Stimulated activated CD4-positive, alpha-beta T cell treated with anti-CD3 and anti-CD28 coated beads, TNF-alpha, amount 100 ng/mL, for 1 hour (primary cell): Measurements from ENCODE around the gene NKAIN4.

Experiments
- DNase-seq, 3 donors: peaks; one replicate each; pipeline ENCODE4 v3.0.0-alpha.2; 2020; ENCODE audit warnings: low read depth in 3 of 3, low spot score in 1 of 3

Gene NKAIN4

DNA sequence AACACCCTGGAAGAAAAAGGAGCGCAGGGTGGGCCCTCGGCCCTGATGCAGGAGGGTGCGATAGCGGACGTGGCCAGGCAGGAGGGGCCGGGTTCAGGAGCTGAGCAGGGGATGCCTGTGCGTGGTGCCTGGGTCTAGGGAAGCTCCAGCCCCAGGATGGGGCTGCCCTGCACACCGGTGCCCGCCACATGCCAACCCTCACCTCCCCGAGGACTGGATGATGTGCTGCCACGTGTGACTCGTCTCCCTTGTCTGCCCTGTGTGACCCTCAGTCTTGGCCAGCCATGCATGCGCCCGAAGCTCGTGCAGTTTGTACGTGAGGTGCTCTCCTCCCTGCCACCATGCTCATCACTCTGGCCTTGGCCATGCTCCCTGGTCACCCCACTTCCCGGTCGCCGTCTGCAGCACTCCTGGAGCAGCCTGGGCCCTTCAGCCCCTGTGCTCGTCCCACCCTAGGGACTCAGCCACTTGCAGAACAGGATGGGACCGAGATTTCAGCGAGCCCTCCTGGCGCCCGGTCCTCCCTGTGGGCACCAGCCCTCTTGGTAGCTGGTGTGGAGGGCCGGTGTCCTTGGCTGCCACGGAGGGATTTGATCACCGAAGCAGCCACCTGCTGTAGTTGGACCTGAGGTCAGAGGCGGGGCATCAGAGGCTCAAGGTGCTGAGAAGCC, 34.5 kb upstream of the NKAIN4 start:
- no peak for DNase-seq

DNA sequence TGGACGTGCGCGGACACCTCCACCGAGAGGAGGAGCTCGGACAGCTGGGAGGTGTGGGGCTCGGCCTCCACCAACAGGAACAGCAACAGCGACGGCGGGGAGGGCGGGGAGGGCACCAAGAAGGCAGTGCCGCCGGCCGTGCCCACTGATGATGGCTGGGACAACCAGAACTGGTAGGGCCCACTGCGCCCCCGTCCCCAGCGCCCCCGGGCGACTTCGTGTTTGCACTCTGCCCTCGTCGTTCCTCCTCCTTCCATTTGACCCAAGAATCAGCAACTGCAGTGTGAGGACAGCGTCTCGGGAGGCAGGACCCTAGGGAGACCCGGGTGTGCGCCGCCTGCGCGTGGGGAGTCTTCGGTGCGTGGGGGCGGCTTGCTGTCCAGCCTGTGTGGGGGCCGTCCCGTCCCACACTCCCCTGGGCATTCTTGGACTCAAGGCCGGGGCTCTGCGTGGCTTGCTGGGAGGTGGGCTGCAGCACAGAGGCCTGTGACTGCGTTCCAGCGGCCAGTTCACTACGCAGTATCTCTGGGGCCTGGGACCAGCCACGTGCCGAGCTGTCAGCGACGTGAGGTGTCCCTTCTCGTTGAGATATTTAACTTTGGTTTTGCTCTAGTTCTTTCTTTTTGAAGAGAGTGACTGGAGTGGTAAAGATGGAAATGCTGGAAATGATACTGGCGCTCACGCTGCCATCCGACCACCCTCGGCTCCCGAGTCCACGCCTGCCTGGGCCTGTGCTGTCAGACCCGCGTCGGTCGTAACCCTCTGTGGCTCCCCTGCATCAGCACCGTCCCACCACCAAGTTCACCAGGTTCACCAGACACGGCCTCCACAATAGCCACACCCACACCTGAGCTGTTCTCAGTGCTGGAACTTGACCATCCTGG, 33.7 kb upstream of the NKAIN4 start:
- no peak for DNase-seq

DNA sequence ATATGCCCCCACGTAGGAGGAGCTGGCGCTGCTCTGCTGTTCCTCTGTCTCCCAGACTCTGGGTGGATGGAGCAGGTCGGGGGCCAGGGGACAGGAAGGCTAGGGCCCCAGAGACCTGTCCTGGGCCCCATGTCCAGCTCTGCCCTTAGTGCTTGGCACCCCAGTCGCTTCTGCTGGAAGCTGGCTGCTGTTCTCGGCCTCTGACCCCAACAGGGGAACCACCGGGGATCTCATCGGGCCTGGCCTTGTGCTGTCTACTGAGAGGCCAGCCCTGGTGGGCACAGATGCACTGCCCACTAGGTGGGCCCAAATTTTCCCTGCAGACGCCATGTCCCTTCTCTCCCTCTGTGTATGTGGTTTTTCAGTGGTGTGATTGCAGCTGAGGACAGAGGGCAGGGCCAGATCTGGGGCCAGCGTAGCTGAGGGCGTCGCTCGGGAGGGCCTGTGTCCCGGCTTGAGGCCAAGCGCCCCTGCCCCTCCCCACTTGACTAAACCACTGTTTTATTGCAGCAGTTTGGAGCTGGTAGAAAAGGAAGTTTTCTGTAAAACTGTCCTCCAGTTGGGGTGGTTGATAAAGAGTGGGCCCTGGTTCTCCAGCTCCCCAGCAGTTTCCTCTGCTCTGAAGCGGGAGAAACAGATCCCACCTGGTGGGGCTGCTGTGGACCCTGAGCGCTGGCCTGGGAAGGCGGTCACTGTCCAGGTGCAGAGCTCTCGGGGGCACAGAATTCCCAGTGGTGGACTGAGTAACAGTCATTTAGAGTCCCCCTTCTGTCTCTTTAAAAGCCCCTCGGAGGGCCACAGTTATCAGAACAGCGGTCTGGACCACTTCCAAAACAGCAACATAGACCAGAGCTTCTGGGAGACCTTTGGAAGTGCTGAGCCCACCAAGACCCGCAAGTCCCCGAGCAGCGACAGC, 32.8 kb upstream of the NKAIN4 start:
- no peak for DNase-seq

DNA sequence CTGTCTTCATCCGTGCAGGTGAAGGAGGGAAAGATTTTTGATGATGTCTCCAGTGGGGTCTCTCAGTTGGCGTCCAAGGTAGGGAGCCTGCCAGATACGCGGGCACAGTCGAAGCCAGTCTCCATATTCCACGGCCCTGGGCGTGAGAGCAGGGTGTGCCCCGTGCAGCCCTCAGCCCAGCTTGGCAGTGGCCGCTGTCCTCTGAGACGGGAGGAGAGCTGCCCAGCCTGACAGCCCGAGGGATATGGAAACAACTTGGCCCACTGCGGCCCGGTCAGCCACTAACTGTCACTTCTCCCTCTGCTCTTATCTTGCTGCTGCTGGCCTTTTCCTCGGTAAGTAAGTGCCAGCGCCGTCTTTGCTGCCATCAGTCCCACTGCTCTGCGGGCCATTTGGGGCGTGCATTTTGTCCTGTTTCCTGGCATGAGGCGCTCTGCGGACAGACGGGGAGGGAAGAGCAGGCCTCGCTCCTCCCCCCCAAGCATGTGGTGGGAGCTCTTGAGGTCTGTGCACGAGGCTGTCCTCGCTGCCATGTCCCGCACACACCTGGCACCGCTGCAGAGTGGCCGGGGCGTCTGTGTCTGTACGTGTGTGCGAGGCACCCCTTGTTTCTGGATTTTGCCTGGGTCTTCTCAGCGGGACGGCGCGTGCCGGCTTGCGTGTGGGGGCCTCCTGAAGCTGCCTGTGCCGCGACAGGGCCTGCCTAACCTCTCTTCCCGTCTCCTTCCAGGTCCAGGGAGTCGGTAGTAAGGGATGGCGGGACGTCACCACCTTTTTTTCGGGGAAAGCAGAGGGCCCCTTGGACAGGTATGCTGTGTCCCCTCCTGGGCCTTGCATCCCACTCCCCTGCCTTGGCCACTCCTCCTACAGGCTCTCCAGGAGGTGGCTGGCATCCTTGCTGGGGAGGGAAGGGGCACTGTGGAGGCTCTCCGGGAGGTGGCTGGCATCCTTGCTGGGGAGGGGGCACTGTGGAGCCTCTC, 31.7 kb upstream of the NKAIN4 start:
- DNase-seq = no peak

DNA sequence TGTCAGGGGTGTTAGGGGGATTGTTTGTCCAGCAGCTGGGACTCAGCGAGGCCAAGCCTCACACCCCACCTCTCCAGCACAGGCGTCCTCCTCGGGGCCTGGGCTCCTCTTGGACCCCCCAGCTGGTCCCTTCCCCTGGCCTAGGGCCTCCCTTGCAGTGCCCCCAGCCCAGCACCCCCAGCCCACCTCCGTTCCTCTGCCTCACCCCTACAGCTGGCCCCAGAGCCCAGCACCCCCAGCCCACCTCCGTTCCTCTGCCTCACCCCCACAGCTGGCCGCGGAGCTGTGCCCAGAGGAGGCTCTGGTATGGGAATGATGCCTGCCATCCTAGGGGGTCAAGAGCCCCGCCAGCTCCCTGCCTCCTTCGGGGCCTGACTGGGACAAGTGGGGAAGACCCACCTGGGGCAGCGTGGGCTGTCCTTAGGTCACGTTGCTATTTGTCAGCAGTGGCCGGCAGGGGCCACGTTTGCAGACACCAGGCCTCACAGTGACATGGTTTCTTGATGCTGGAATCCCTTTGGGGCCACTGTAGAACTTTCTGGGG, 30.8 kb upstream of the NKAIN4 start:
- DNase-seq = no peak

DNA sequence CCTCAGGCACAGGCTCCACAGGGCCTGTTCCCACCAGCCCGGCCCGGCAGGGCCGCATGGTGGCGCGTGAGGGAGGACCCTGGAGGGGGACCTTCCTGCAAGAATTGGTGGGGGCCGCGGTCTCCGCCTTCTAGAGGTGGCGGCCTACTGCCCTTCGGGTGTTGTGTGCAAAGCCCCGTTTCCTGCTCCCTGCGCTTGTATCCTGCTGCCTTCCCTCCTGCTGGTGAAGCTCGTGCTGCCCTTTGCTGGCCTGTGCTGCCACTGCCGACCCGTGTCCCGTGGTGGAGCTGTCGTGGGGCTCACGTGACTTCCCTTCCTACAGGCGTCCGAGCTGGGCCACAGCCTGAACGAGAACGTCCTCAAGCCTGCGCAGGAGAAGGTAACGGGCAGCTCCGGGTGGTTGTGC, 30.3 kb upstream of the NKAIN4 start:
- DNase-seq = no peak

DNA sequence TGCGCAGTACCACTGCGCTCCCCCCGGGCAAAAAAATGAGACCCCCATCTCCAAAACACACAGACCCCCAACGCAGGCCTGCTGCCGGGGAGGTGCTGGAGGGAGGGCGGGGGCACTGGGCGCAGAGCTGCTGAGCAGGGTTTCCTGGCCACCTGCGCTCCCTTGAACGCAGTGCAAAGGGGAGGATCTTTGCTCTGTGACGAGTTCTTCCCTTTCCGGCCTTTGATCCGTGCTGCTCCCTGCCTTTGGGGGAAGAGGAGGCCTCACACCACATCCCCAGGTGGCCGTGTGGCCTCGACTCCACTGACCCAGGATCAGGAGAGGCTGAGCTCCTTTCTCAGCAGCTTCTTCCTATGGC, 29.8 kb upstream of the NKAIN4 start:
- no peak for DNase-seq

DNA sequence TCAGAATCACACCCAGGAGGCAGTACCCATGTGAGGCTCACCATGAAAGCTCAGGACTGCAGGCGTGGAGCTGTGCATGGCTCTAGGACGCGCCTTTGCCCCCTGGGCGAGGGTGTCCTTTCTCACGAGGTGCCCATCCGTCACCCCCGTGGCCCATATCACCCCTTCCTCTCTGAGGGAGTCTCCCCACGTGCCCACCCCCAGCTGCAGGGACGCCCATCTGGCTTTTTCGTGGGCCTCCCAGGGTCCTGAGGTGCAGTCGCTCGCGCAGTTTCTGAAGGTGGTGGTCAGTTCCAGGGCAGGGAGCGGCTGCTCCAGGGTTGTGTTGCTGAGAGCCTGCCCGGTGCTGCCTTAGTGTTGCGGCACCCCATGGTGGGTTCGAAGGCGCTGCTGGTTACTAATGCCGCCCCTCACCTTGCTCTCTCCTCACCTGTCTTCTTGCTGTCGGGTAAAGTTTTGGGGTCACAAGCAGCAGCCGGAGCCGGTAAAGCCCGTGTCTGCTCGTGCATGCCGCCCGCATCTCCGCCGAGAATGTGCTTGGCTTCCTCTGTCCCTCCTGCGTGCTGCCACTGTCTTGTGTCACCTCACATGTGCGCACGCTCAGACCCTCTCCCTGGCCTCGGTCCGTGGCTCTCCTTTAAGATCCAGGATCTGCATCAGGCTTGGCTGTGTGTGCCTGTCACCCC, 29.3 kb upstream of the NKAIN4 start:
- DNase-seq = no peak

DNA sequence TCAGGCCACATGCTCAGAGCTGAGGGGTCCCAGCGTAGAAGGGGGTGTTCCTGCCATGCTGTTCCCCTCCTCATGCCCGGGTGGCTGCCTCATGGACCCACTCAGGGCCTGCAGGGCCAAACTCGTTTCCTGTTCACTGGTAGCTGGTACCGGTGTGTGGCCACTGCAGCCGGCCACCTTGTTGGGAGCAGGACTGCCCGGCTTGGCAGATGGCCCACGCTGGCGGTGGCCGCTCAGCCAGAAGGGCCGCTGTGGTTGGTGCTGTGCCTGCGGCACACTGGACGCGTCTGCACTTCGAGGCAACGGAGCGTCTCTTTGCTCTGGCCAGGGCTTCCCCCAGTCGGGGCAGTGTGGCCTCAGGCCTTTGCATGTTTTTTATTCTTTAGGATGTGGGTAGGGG, 28.7 kb upstream of the NKAIN4 start:
- DNase-seq = no peak

DNA sequence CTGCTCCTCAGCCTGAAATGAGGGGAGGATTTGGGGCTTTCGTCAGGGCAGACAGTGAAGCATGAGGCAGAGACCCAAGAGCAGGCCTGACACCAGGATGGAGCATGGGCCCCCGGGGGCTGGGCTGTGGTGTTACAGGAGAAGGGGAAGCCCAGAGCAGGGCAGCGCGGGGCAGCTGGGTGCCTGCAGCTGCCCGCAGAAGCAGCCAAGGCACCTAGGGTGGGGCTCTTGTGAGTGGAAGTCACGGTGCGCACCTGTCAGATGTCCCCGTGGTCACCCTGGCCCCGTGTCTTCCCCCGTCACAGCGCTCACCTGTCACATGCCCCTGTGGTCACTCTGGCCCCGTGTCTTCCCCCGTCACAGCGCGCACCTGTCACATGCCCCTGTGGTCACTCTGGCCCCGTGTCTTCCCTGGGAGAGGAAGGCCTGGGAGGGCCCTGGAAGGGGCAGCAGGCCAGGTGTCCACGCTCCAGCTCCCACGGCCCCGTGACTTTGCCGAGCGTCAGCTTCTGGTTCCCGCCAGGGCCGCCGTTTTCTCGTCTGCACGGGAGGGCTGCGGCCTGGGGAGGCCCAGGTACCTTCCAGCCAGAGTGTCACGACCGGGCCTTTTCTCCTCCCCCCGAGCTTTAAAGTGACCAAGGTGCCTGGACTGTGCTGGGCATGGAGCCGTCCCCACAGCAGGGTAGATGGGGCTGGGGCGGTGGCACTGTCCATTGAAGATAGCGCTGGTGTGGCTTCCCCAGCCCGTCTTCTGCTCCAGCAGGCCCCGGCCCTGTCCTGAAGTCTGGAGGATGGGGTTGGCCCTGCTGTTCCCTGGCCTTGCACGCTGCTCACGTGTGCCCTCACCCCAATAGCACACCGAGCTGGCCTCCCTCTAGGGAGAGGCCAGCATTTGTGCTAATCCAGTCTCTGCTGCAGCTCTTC, 27.7 kb upstream of the NKAIN4 start:
- no peak for DNase-seq

DNA sequence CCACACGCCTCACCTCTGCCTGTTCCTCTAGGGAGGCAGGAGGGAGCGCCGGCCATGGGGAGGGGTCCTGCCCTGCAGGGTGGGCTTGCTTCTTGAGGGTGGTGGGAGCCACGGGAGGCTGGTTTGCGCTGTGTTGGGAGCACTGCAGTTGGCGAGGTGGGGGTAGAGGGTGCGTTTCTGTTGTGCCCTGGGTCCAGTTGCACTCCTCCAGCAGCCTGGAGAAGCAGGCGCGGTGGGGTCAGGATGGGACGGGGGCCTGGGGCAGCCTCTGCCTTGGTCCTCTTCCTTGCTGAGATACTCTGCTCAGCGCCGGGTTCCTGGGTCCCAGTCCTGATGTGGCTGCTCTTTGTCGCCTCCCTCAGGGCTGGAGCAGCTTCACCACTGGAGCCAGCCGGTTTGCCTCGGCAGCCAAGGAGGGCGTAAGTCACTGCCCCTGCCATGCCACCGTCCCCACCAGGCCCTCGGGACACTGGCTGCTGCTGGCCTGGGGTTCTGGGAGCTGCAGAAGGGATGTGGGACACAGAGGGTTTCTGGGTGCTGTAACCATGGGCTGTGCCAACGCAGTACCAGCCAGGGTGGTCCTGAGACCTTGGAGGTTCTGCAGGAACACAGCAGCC, 26.8 kb upstream of the NKAIN4 start:
- no peak for DNase-seq

DNA sequence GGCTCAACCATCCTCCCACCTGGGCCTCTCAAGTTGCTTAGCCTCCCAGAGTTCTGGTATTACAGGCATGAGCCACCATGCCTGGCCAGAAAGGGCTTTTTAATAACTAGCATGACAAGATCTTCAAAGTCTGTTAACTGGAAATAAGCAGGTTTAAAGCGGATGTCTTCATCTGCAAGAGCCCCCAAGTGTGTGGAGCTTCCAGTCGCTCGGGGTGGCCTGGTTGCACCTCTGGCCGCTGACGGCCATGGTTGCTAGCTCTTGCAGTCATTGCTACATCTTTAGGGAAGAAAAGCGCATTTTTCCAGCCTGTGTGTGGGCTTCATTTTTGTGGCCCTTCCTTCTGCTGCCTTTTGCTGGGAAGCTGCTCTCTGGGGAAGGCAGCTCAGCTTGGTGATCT, 26.1 kb upstream of the NKAIN4 start:
- DNase-seq = no peak

DNA sequence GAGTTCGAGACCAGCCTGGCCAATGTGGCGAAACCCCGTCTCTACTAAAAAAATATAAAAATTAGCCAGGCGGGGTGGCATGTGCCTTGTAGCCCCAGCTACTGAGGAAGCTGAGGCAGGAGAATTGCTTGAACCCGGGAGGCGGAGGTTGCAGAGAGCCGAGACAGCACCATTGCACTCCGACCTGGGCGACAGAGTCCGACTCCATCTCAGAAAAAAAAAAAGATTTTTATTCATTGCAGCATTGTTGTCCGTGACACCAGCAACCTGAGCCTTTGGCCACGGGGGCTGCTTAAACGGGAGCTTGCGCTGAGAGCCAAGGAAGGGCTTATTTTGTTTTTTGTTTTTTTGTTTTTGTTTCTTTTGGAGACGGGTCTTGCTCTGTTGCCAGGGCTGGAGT, 25.7 kb upstream of the NKAIN4 start:
- no peak for DNase-seq

DNA sequence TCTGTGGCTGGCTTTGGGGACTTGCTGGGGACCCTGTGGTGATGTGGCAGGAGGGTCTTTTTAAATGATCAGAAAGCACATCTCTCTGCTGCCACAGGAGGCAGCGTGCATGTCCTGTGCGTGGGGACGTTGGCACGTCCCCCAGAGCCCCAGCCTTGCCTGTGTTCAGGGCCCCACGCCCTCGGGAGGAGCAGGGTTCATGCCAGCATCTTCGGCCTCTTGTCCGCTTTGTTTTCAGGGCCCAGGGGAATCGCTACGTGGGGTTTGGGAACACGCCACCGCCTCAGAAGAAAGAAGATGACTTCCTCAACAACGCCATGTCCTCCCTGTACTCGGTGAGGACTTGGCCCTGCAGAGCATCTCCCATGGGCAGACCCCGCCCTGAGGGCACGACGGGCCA, 24.4 kb upstream of the NKAIN4 start:
- no peak for DNase-seq

DNA sequence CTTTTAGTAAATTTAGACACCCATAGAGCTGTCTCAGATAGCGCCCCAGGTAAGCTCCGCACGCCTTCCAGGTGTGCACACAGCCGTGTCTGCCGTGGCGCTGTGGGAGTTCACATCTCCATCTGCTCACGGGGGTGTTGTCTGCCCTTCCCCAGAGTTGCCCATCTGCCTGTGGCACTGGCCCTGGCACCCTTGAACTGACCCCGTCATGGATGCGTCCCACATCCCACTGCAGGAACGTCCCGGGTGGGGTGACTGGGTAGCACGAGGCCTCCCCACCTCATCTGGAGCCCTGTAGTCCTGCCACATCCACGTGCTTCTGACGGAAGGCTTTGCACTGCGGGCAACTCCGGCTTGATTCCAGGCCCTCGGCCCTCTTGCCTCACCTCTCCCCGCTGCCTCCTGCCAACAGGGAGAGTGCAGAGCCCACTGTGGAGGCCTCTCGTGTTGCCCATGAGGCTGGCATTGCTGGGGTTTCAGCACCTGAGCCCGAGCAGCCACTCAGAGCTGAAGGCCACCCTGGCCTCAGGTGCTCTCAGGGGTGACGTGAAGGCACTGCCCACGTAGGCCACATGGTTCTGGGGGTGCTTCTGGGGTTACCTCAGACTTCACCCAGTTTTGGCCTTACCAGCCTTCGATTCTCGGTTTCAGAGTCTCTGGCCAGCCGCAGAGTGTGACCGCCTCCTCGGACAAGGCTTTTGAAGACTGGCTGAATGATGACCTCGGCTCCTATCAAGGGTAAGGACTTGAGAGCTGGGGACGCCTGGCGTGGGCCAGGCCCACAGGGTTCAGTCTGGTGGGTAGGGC, 23.4 kb upstream of the NKAIN4 start:
- no peak for DNase-seq

DNA sequence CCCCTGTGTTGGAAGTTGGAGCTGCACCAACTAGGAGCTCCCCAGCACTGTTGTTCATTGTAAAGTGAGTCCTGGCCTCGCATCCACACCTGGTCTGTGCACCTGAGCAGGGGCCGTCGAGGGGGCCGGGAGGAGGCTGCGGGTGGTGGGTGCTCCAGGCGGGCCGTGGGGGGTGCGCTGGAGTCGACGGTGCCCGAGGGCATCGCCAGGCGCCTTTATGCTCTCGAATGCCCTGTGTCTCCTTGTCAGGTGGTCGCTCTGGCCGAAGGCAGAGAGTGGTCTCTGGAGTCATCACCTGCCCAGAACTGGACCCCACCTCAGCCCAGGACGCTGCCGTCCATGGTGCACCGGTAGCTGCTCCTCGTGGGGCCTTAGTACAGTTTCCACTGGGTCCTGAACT, 22.7 kb upstream of the NKAIN4 start:
- DNase-seq = no peak

DNA sequence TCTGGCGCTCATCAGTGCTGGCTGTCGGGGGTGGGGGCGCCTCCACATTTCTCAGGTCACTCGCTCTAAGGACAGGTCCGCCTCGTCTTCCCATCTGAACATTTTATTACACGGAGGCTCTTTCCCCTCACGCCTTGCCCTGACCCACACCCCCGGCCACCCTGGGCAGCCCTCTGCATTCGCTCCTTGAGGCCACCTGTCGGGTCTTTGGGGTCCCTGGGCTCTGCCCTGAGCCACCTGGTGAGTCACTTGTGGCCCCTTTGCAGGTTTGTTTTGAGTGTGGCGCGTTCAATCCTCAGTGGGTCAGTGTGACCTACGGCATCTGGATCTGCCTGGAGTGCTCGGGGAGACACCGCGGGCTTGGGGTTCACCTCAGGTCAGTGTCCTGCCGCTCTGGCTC, 21.6 kb upstream of the NKAIN4 start:
- no peak for DNase-seq
